Measurements from ENCODE around the gene ZNF416.
A peak's percentile ranks its signal among the peaks of the same experiment; 100 is the strongest.

The ZNF416 gene

GRCh38 chr19:57578487-57579205 lies at the start of gene ZNF416:
ZNF416 (minus strand) TSS chr19:57578911; CDS start chr19:57578704, 207 bp downstream.
- H3K4me3 ChIP-seq = peak within 1 kb of the TSS; percentile 93
- H3K27ac ChIP-seq = no peak within 1 kb of the TSS
- peak; percentile 68 for TF ChIP-seq POLR2AphosphoS5 (IDR thresholded peaks at IDR 0.05; ENCODE audit: borderline replicate concordance, low read depth, low read length)
- TF ChIP-seq EZH2 (IDR thresholded peaks at IDR 0.05) = no peak
- no peak for TF ChIP-seq FOXP2 (optimal IDR thresholded peaks at IDR 0.05; ENCODE audit: control extremely low read depth, extremely low read length, insufficient read depth)
- peaks cover 39% of the 10 kb centered on the region for H3K36me3 ChIP-seq (ENCODE audit: insufficient read depth, low read length)
- peak; percentile 93 for DNase-seq (ENCODE audit: low read depth, low spot score)
- peak within 1 kb of the TSS; percentile 86 for H3K9ac ChIP-seq (ENCODE audit: insufficient read length)
- H3K9me3 ChIP-seq (ENCODE audit: low read depth, low read length) = peaks cover 22% of the 10 kb centered on the region

- DNase-seq (ENCODE audit: low read depth, low spot score) = no peak
- H3K9me3 ChIP-seq (ENCODE audit: low read depth, low read length) = peaks cover 53% of the 10 kb centered on the region
- no peak overlapping the region for H3K4me3 ChIP-seq
- TF ChIP-seq FOXP2 (optimal IDR thresholded peaks at IDR 0.05; ENCODE audit: control extremely low read depth, extremely low read length, insufficient read depth) = no peak
- TF ChIP-seq EZH2 (IDR thresholded peaks at IDR 0.05) = no peak
- no peak for TF ChIP-seq POLR2AphosphoS5 (IDR thresholded peaks at IDR 0.05; ENCODE audit: borderline replicate concordance, low read depth, low read length)
- no peak overlapping the region for H3K27ac ChIP-seq
- H3K36me3 ChIP-seq (ENCODE audit: insufficient read depth, low read length) = peaks cover 64% of the 10 kb centered on the region
- no peak overlapping the region for H3K9ac ChIP-seq (ENCODE audit: insufficient read length)
Measured at GRCh38 chr19:57623091-57623490, 44.4 kb upstream of the ZNF416 start.

- TF ChIP-seq EZH2 (IDR thresholded peaks at IDR 0.05) (no peak), FOXP2 (optimal IDR thresholded peaks at IDR 0.05; ENCODE audit: control extremely low read depth, extremely low read length, insufficient read depth) (no peak)
- no peak overlapping the region for H3K9ac ChIP-seq (ENCODE audit: insufficient read length)
- DNase-seq (ENCODE audit: low read depth, low spot score) = no peak
- no peak overlapping the region; the same call in 1 of the 2 replicates for H3K4me3 ChIP-seq
- H3K27ac ChIP-seq = no peak overlapping the region
- H3K9me3 ChIP-seq (ENCODE audit: low read depth, low read length) = peaks cover 74% of the 10 kb centered on the region
- H3K36me3 ChIP-seq (ENCODE audit: insufficient read depth, low read length) = peaks cover 87% of the 10 kb centered on the region
Measured at GRCh38 chr19:57620673-57621348, 42.1 kb upstream of the ZNF416 start.

GRCh38 chr19:57615346-57615745 lies 36.6 kb upstream of the ZNF416 start:
- no peak overlapping the region for H3K27ac ChIP-seq
- H3K4me3 ChIP-seq = peak overlapping the region; percentile 97
- peaks cover 52% of the 10 kb centered on the region for H3K9me3 ChIP-seq (ENCODE audit: low read depth, low read length)
- TF ChIP-seq POLR2AphosphoS5 (IDR thresholded peaks at IDR 0.05; ENCODE audit: borderline replicate concordance, low read depth, low read length) (no peak), EZH2 (IDR thresholded peaks at IDR 0.05) (no peak), FOXP2 (optimal IDR thresholded peaks at IDR 0.05; ENCODE audit: control extremely low read depth, extremely low read length, insufficient read depth) (no peak)
- no peak for DNase-seq (ENCODE audit: low read depth, low spot score)
- H3K9ac ChIP-seq (ENCODE audit: insufficient read length) = no peak overlapping the region
- peaks cover 57% of the 10 kb centered on the region for H3K36me3 ChIP-seq (ENCODE audit: insufficient read depth, low read length)

GRCh38 chr19:57613941-57614743 lies 35.4 kb upstream of the ZNF416 start, which contains the start of gene ZNF134:
ZNF134 (plus strand) TSS chr19:57614242; CDS start chr19:57619469, 5,227 bp downstream.
- H3K9me3 ChIP-seq (ENCODE audit: low read depth, low read length) = peaks cover 41% of the 10 kb centered on the region
- H3K27ac ChIP-seq = peak within 1 kb of the TSS; percentile 77
- TF ChIP-seq EZH2 (IDR thresholded peaks at IDR 0.05) = no peak
- no peak for TF ChIP-seq FOXP2 (optimal IDR thresholded peaks at IDR 0.05; ENCODE audit: control extremely low read depth, extremely low read length, insufficient read depth)
- TF ChIP-seq POLR2AphosphoS5 (IDR thresholded peaks at IDR 0.05; ENCODE audit: borderline replicate concordance, low read depth, low read length) = peak; percentile 80
- peaks cover 45% of the 10 kb centered on the region for H3K36me3 ChIP-seq (ENCODE audit: insufficient read depth, low read length)
- peak; percentile 47 for DNase-seq (ENCODE audit: low read depth, low spot score)
- peak within 1 kb of the TSS; percentile 89 for H3K9ac ChIP-seq (ENCODE audit: insufficient read length)
- H3K4me3 ChIP-seq = peak within 1 kb of the TSS; percentile 97

- Histone ChIP-seq H3K4me3 (no peak overlapping the region), H3K27ac (no peak overlapping the region), H3K9me3 (ENCODE audit: low read depth, low read length) (peaks cover 20% of the 10 kb centered on the region), H3K9ac (ENCODE audit: insufficient read length) (no peak overlapping the region), H3K36me3 (ENCODE audit: insufficient read depth, low read length) (peaks cover 31% of the 10 kb centered on the region)
- no peak for DNase-seq (ENCODE audit: low read depth, low spot score)
- TF ChIP-seq POLR2AphosphoS5 (IDR thresholded peaks at IDR 0.05; ENCODE audit: borderline replicate concordance, low read depth, low read length) = no peak
- TF ChIP-seq EZH2 (IDR thresholded peaks at IDR 0.05) = no peak
- TF ChIP-seq FOXP2 (optimal IDR thresholded peaks at IDR 0.05; ENCODE audit: control extremely low read depth, extremely low read length, insufficient read depth) = no peak
Measured at GRCh38 chr19:57611113-57611512, 32.4 kb upstream of the ZNF416 start.

GRCh38 chr19:57606931-57607330 lies 28.2 kb upstream of the ZNF416 start:
- Histone ChIP-seq H3K4me3 (no peak overlapping the region), H3K36me3 (ENCODE audit: insufficient read depth, low read length) (peaks cover 38% of the 10 kb centered on the region), H3K9me3 (ENCODE audit: low read depth, low read length) (peaks cover 12% of the 10 kb centered on the region), H3K27ac (no peak overlapping the region), H3K9ac (ENCODE audit: insufficient read length) (no peak overlapping the region)
- no peak for DNase-seq (ENCODE audit: low read depth, low spot score)
- TF ChIP-seq POLR2AphosphoS5 (IDR thresholded peaks at IDR 0.05; ENCODE audit: borderline replicate concordance, low read depth, low read length) = no peak
- no peak for TF ChIP-seq FOXP2 (optimal IDR thresholded peaks at IDR 0.05; ENCODE audit: control extremely low read depth, extremely low read length, insufficient read depth)
- TF ChIP-seq EZH2 (IDR thresholded peaks at IDR 0.05) = no peak
